Activated T-cell treated with anti-CD3 and anti-CD28 coated beads, Interleukin-2, amount 50 U/mL, for 24 hours (primary cell): ENCODE data around the gene ARID4A.
"Not testable (repeated sequence)": the region's sequence is repeated elsewhere in the genome, so short reads cannot be mapped to it uniquely, and the experiment has no call there.

Source experiments
- DNase-seq: peaks from one replicate; pipeline ENCODE4 v3.0.0-alpha.2; 2020
- H3K27ac Mint-ChIP-seq: 2 replicates; pipeline ENCODE4 v1.8.0; 2020; ENCODE audit warnings: mild to moderate bottlenecking, mixed read lengths
- H3K27me3 Mint-ChIP-seq: 2 replicates; pipeline ENCODE4 v1.8.0; 2020; ENCODE audit warnings: mixed read lengths
- H3K36me3 Mint-ChIP-seq: 2 replicates; pipeline ENCODE4 v1.8.0; 2020; ENCODE audit warnings: low read depth, mixed read lengths
- H3K4me1 Mint-ChIP-seq: 2 replicates; pipeline ENCODE4 v1.8.0; 2020; ENCODE audit warnings: low read depth, mixed read lengths
- H3K4me3 Mint-ChIP-seq: 2 replicates; pipeline ENCODE4 v1.8.0; 2020; ENCODE audit warnings: mild to moderate bottlenecking, moderate library complexity, mixed read lengths
- H3K9me3 Mint-ChIP-seq: 2 replicates; pipeline ENCODE4 v1.8.0; 2020; ENCODE audit warnings: mixed read lengths

Gene ARID4A

DNA sequence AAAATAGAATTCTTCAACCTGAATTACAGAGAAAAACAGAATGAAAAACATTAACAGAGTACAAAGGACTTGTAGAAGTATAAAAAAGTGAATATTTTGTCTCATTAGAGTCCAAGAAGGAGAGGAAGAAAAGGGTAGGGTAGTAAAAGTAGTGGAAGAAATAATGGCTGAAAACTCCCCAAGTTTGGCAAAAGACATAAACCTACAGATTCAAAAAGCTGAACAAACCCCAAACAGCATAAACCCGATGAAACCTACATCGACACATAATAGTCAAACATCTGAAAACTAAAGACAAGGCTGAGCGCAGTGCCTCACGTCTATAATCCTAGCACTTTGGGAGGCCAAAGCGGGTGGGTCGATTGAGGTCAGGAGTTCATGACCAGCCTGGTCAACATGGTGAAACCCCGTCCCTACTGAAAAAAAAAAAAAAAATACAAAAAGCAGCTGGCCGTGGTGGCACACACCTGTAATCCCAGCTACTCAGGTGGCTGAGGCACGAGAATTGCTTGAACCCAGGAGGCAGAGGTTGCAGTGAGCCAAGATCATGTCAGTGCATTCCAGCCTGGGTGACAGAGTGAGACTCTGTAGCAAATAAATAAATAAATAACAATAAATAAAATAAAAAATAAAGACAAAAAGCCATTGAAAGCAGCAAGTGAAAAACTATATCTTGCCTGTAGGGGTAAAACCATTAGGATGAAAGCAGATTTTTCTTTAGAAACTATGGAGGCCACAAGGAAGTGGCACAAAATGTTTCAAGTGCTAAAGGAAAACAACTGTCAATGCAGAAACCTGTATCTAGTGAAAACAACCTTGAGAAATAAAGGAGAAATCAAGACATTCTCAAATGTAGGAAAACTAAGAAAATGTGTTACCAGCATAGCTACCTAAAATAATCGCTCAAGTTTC is 117.5 kb downstream of the ARID4A start:
- Mint-ChIP-seq H3K36me3 (peaks cover 88% of the 10 kb centered on the region), H3K4me3 (no peak overlapping the region)

DNA sequence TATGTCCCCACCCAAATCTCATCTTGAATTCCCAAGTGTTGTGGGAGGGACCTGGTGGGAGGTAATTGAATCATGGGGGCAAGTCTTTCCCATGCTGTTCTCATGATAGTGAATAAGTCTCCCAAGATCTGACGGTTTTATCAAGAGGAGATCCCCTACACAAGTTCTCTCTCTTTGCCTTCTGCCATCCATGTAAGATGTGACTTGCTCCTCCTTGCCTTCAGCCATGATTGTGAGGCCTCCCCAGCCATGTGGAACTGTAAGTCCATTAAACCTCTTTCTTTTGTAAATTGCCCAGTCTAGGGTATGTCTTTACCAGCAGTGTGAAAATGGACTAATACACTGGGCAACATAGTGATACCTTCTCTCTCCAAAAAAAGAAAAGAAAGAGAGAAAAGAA is 118.6 kb downstream of the ARID4A start:
- Mint-ChIP-seq H3K4me1 (peaks cover 36% of the 10 kb centered on the region), H3K36me3 (peaks cover 86% of the 10 kb centered on the region), H3K27ac (peak overlapping the region; percentile 63)
- DNase-seq, H3K27me3 Mint-ChIP-seq, H3K9me3 Mint-ChIP-seq, H3K4me3 Mint-ChIP-seq: not testable (repeated sequence)

More for the DNA sequence above, 117.5 kb downstream of the ARID4A start:
- peaks cover 30% of the 10 kb centered on the region for H3K4me1 Mint-ChIP-seq
- no peaks in the 10 kb centered on the region for H3K27me3 Mint-ChIP-seq
- H3K9me3 Mint-ChIP-seq: no peaks in the 10 kb centered on the region
- no peak overlapping the region for H3K27ac Mint-ChIP-seq
- no peak for DNase-seq
